Endothelial cell of umbilical vein (primary cell): Measurements from ENCODE around the gene KLC1. TPM values are rescaled to one million over a fixed set of nuclear protein-coding genes. Genes with fewer than 3 reads are reported as not detected.

Experiments
- BruUV-seq: library from RNA; stranded (reverse); fragments of 400-500 nt; replicated peaks from 2 replicates; lab custom pipeline; 2021; lab: Mats Ljungman, UMichigan
- CTCF ChIA-PET: fragments of 300-600, 350-600 bp; sonication (Branson Sonifier 250); formaldehyde crosslinking; loops from one replicate; lab custom pipeline; 2021; ENCODE audit warnings: antibody characterized with exemption, inconsistent platforms; lab: Charles Lee
- POLR2A ChIA-PET: fragments of 300-600, 350-600 bp; sonication (Branson Sonifier 250); formaldehyde crosslinking; loops from one replicate; lab custom pipeline; 2021; ENCODE audit warnings: antibody characterized with exemption, inconsistent platforms; lab: Charles Lee
- DNase-seq: peaks from one replicate; pipeline ENCODE4 v3.0.0-alpha.2; 2011; ENCODE audit warnings: low read depth, low spot score
- FAIRE-seq: peaks from 2 replicates; lab custom pipeline; 2011; peaks lifted over from hg19 to GRCh38; lab: Jason Lieb, UNC
- H2AFZ ChIP-seq: 2 replicates; pipeline ENCODE4 v1.6.0; 2012; ENCODE audit warnings: low read depth, low read length, control low read depth, inconsistent platforms
- H3K27ac ChIP-seq: 2 replicates; pipeline ENCODE4 v1.5.1; 2011; ENCODE audit warnings: low read depth, mild to moderate bottlenecking, control low read depth, low read length, moderate library complexity; ENCODE audit not compliant: insufficient read depth
- H3K27me3 ChIP-seq, 2 experiments: 2 replicates each; pipeline versions ENCODE4 v1.6.0 to v1.6.1; 2011; ENCODE audit warnings: low read length in 2 of 2, mixed read lengths in 1 of 2; ENCODE audit not compliant: control insufficient read depth in 2 of 2, insufficient read depth in 2 of 2
- H3K36me3 ChIP-seq, 2 experiments: 2 replicates in 1 of 2; 3 replicates in 1 of 2; pipeline ENCODE4 v1.5.1; 2011; ENCODE audit warnings: low read length in 2 of 2, mild to moderate bottlenecking in 1 of 2, moderate library complexity in 1 of 2; ENCODE audit not compliant: control insufficient read depth in 2 of 2, insufficient read depth in 2 of 2; ENCODE audit errors: extremely low read depth in 1 of 2
- H3K4me1 ChIP-seq: 3 replicates; pipeline ENCODE4 v1.5.1; 2011; ENCODE audit warnings: mild to moderate bottlenecking, low read length; ENCODE audit not compliant: control insufficient read depth, insufficient read depth; ENCODE audit errors: extremely low read depth
- H3K4me2 ChIP-seq: 2 replicates; pipeline ENCODE4 v1.6.1; 2011; ENCODE audit warnings: low read length, control low read depth, mixed read lengths; ENCODE audit not compliant: insufficient read depth
- H3K4me3 ChIP-seq, 3 experiments: fragments of 200-600 bp in 1 of 3; sonication (generic), shearing (Covaris generic) in 1 of 3; replicated peaks in 1 of 3; 2 replicates each; pipeline ENCODE4 v1.5.1; 2011 to 2016; ENCODE audit warnings: control low read depth in 3 of 3, low read length in 3 of 3, mild to moderate bottlenecking in 2 of 3, inconsistent platforms in 1 of 3, low read depth in 1 of 3, moderate library complexity in 1 of 3; ENCODE audit not compliant: insufficient read depth in 1 of 3
- H3K79me2 ChIP-seq: 2 replicates; pipeline ENCODE4 v1.6.0; 2012; ENCODE audit warnings: low read length, inconsistent platforms; ENCODE audit not compliant: control insufficient read depth, insufficient read depth
- H3K9ac ChIP-seq: replicated peaks from 2 replicates; pipeline ENCODE3; 2011; ENCODE audit warnings: low read length, control low read depth; ENCODE audit not compliant: insufficient read depth; ENCODE audit errors: extremely low read depth
- H3K9me1 ChIP-seq: replicated peaks from 3 replicates; pipeline ENCODE4 v1.6.0; 2011; ENCODE audit warnings: mild to moderate bottlenecking, low read length; ENCODE audit not compliant: control insufficient read depth, insufficient read depth; ENCODE audit errors: extremely low read depth
- H3K9me3 ChIP-seq: replicated peaks from 2 replicates; pipeline ENCODE4 v1.5.1; 2012; ENCODE audit warnings: low read length, inconsistent platforms; ENCODE audit not compliant: control insufficient read depth, insufficient read depth
- H4K20me1 ChIP-seq: replicated peaks from 2 replicates; pipeline ENCODE3; 2011; ENCODE audit warnings: mild to moderate bottlenecking, low read length; ENCODE audit not compliant: control insufficient read depth, insufficient read depth; ENCODE audit errors: extremely low read depth
- EZH2 ChIP-seq: IDR thresholded peaks from 2 replicates; pipeline ENCODE4 v1.6.1; 2012; ENCODE audit warnings: borderline replicate concordance, low read depth, mild to moderate bottlenecking, moderate library complexity, low read length, inconsistent platforms; ENCODE audit not compliant: severe bottlenecking
- FOS ChIP-seq: IDR thresholded peaks from 2 replicates; pipeline ENCODE4 v1.6.1; 2011; ENCODE audit warnings: mild to moderate bottlenecking, low read length, moderate library complexity, borderline replicate concordance; ENCODE audit not compliant: insufficient read depth
- GATA2 ChIP-seq: IDR thresholded peaks from 2 replicates; pipeline ENCODE4 v1.7.0; 2011; ENCODE audit warnings: low read depth, mild to moderate bottlenecking, moderate library complexity, mixed read lengths, low read length; ENCODE audit not compliant: insufficient read length, insufficient read depth
- JUN ChIP-seq: IDR thresholded peaks from 2 replicates; pipeline ENCODE4 v1.6.1; 2011; ENCODE audit warnings: borderline replicate concordance, low read depth; ENCODE audit not compliant: insufficient read length, insufficient read depth
- MYC ChIP-seq: IDR thresholded peaks from one replicate; pipeline ENCODE4 v1.6.1; 2011; ENCODE audit warnings: mild to moderate bottlenecking, low read depth, low read length
- POLR2A ChIP-seq: IDR thresholded peaks from 2 replicates; pipeline ENCODE4 v1.6.1; 2012; ENCODE audit warnings: low read depth, mild to moderate bottlenecking, control low read depth, low read length
- POLR2AphosphoS5 ChIP-seq: IDR thresholded peaks from 2 replicates; pipeline ENCODE4 v1.6.1; 2012; ENCODE audit warnings: low read depth, mild to moderate bottlenecking, control low read depth, low read length, moderate library complexity; ENCODE audit not compliant: insufficient read depth
- dilution Hi-C: fragments of 300-500 bp; cut with MboI; formaldehyde crosslinking; loops from one replicate; pipeline ENCODE4 v1.15.0; 2019; ENCODE audit warnings: low sequenced_read_pairs; ENCODE audit not compliant: extremely low pct_ligation_motif_present
- intact Hi-C: fragments of 100-400 bp; cut with micrococcal nuclease; formaldehyde crosslinking; loops from one replicate; pipeline ENCODE4 v1.10.0; 2022
- polyA plus RNA-seq, 4 experiments: library from polyadenylated mRNA; depleted of rRNA in 3 of 4; stranded (reverse) in 3 of 4; unstranded in 1 of 4; fragments of >200 nt; gene quantifications; 2 replicates each; pipeline versions ENCODE4 v1.2.1 to v1.2.3, GENCODE V29; 2011 to 2012; ENCODE audit warnings: missing spikeins in 1 of 4
- total RNA-seq: library from RNA; stranded (reverse); gene quantifications from 2 replicates; pipeline ENCODE4 v1.2.3, GENCODE V29; 2021
- TF ChIP-seq, protein P1 (sequence below), 2 donors: IDR thresholded peaks; 1 replicate in 1 of 2; 2 replicates in 1 of 2; pipeline ENCODE4 v1.5.1; 2011; ENCODE audit warnings: low read length in 2 of 2, mild to moderate bottlenecking in 2 of 2, moderate library complexity in 2 of 2, control low read depth in 1 of 2, inconsistent platforms in 1 of 2, low read depth in 1 of 2; ENCODE audit not compliant: insufficient read depth in 1 of 2; ENCODE audit errors: extremely low read depth in 1 of 2

The KLC1 gene
- total and polyA plus RNA-seq, 2 donors (not counting 3 experiments of a cell fraction or from before 2014, with no cell fraction given): 124 to 233 TPM

DNA sequence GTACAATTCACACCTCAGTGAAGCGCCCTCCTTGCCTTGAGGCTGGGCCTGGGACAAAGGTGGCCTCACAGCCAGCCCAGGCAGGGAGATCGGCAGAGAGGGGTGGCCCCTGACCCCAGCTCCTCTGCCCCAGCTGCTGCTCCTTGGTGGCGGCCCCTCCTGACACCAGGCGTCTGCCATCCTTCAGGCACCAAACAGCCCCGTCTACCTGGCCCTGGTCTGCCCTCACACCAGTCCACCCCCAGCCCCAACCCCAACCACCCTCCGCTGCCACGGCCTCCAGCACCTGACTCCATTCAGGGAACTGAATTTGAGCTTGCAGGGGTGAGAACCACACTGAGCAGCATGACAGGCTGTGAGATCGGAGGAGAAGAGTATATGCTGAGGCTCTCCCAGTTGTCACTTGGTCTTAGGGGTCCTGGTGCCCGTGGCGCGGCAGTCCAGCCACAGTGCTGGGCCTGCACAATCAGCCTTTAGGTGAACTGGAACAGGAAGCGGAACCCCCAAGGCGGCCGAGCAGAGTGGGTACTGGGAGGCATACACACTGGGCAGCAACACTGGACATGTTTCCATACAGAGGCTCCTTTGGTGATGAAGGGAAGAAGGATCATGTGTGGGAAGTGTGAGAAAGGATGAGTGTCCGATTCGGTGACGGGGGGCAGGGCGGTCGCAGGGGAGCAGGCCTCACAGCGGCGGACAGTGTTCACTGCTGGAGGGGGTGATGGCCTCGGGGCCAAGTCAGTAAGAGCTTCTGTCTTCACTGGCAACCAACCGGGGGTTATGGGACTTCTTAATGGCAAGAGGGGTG is 105.3 kb downstream of the KLC1 start:
- Histone ChIP-seq H3K9me3 (no peaks in the 10 kb centered on the region), H3K9ac (no peak overlapping the region), H3K4me3 (no peak overlapping the region), H3K9me1 (no peaks in the 10 kb centered on the region), H3K36me3 (peaks cover 0 to 42% of the 10 kb centered on the region in 2 experiments), H3K79me2 (no peaks in the 10 kb centered on the region), H3K4me1 (no peaks in the 10 kb centered on the region), H3K4me2 (no peak overlapping the region), H2AFZ (no peak overlapping the region), H4K20me1 (no peaks in the 10 kb centered on the region), H3K27me3 (no peaks in the 10 kb centered on the region), H3K27ac (no peak overlapping the region)
- TF ChIP-seq POLR2AphosphoS5: no peak
- DNase-seq (no peak), FAIRE-seq (no peak)
- POLR2A ChIA-PET: no interaction called here
- CTCF ChIA-PET: interaction anchor here (0.8 to 1.4 kb wide), 3 partner anchors 18 to 75 kb away, joined by 3 to 4 read pairs (median 3); partner anchors contain the start of genes XRCC3 and ZFYVE21
- BruUV-seq: TSS peak; percentile 33
- dilution Hi-C loops (no loop called here), intact Hi-C loops (no loop called here)

DNA sequence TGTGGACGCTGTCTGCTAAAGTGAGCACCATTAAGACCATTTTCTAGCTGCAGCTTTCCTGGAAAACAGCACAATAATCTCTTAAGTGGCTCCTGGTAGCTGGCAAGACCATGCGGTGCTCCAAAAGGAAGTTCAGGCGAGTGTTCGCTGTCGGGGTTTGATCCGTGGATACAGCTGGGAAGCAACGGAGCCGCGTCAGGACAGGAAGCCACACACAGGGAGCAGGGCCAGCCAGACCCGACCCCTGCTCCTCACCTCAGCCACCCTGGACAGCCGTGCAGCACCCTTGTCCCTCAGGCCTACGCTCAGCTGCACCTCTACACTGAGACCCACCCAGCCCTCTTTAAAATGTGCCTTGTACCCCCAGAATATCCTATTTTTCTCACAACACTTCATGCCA is 106.0 kb downstream of the KLC1 start:
- Histone ChIP-seq H3K79me2 (no peaks in the 10 kb centered on the region), H3K27ac (no peak overlapping the region), H3K9ac (no peak overlapping the region), H4K20me1 (no peaks in the 10 kb centered on the region), H3K36me3 (peaks cover 0 to 41% of the 10 kb centered on the region in 2 experiments), H3K27me3 (no peaks in the 10 kb centered on the region), H3K9me1 (no peaks in the 10 kb centered on the region), H2AFZ (no peak overlapping the region), H3K4me2 (no peak overlapping the region), H3K4me3 (no peak overlapping the region), H3K4me1 (no peaks in the 10 kb centered on the region), H3K9me3 (no peaks in the 10 kb centered on the region)
- TF ChIP-seq FOS (no peak), MYC (no peak), GATA2 (no peak), POLR2AphosphoS5 (no peak), JUN (no peak), EZH2 (no peak), POLR2A (no peak)
- TF ChIP-seq, protein P1, sequence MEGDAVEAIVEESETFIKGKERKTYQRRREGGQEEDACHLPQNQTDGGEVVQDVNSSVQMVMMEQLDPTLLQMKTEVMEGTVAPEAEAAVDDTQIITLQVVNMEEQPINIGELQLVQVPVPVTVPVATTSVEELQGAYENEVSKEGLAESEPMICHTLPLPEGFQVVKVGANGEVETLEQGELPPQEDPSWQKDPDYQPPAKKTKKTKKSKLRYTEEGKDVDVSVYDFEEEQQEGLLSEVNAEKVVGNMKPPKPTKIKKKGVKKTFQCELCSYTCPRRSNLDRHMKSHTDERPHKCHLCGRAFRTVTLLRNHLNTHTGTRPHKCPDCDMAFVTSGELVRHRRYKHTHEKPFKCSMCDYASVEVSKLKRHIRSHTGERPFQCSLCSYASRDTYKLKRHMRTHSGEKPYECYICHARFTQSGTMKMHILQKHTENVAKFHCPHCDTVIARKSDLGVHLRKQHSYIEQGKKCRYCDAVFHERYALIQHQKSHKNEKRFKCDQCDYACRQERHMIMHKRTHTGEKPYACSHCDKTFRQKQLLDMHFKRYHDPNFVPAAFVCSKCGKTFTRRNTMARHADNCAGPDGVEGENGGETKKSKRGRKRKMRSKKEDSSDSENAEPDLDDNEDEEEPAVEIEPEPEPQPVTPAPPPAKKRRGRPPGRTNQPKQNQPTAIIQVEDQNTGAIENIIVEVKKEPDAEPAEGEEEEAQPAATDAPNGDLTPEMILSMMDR (IDR thresholded peaks at IDR 0.05; ENCODE audit: extremely low read depth in 1 of 2, insufficient read depth in 1 of 2, low read depth in 1 of 2, low read length in 2 of 2): no peak
- no TSS peak for BruUV-seq
- CTCF ChIA-PET: interaction anchor here (0.5 to 1.4 kb wide), 5 partner anchors 18 to 122 kb away, joined by 3 to 6 read pairs (median 3); partner anchors contain the start of genes XRCC3 and ZFYVE21
- dilution Hi-C loops: no loop called here
- peak; percentile 45 for DNase-seq
- POLR2A ChIA-PET: no interaction called here
- no peak for FAIRE-seq
- intact Hi-C loops: no loop called here
